GM13977 (cell line): ENCODE measurements around the gene PLA2G3.
"Not testable (repeated sequence)": the region's sequence is repeated elsewhere in the genome, so short reads cannot be mapped to it uniquely, and the experiment has no call there.

Experiments
- DNase-seq: peaks from one replicate; pipeline ENCODE4 v3.0.0; 2012; ENCODE audit warnings: low spot score
- in situ Hi-C: fragments of 300-500 bp; cut with MboI; formaldehyde crosslinking; loops from one replicate; pipeline ENCODE4 v1.12.0; 2022; ENCODE audit warnings: low sequenced_read_pairs, low pct_unique_long_range_greater_than_20kb, mixed read lengths, inconsistent platforms; ENCODE audit not compliant: unreplicated experiment
- TF ChIP-seq, protein P1 (sequence below): IDR thresholded peaks from 2 replicates; pipeline ENCODE4 v1.5.1; 2012; ENCODE audit warnings: mild to moderate bottlenecking, control low read depth; ENCODE audit not compliant: insufficient read depth; ENCODE audit errors: extremely low read depth, missing control alignments

The PLA2G3 gene

DNA sequence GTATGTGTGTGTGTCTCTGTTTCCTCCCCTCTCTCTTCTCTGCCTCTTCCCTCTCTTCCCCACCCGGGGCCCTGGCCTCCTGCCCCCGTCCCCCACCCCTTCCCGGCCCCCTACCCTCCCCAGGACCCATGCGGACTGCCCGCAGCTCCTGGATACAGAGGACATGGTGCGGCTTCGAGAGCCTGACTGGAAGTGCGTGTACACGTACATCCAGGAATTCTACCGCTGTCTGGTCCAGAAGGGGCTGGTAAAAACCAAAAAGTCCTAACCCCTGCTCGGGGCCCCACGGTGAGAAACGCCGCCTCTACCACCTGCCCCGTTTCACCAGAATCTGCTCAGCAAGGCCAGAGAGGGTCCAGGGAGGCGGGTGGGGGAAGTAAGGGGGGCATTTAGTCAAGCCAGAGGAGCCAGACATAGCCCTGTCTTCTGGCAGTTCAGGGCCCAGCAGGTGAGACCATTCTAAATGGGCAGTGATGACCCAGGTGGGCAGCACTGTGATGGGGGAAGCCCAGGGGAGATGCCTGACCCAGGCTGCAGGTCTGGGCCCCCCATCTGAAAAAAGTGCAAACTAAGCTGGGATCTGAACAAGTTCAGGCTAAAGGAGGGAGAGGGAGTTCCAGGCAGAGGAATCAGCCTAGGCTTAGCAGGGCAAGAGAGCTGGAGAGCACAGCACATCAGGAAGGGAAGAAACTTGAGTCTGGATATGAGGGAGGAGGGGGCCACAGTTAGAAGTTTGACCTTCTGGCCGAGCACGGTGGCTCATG is 39.4 kb downstream of the PLA2G3 start:
- no peak for DNase-seq
- TF ChIP-seq, protein P1, sequence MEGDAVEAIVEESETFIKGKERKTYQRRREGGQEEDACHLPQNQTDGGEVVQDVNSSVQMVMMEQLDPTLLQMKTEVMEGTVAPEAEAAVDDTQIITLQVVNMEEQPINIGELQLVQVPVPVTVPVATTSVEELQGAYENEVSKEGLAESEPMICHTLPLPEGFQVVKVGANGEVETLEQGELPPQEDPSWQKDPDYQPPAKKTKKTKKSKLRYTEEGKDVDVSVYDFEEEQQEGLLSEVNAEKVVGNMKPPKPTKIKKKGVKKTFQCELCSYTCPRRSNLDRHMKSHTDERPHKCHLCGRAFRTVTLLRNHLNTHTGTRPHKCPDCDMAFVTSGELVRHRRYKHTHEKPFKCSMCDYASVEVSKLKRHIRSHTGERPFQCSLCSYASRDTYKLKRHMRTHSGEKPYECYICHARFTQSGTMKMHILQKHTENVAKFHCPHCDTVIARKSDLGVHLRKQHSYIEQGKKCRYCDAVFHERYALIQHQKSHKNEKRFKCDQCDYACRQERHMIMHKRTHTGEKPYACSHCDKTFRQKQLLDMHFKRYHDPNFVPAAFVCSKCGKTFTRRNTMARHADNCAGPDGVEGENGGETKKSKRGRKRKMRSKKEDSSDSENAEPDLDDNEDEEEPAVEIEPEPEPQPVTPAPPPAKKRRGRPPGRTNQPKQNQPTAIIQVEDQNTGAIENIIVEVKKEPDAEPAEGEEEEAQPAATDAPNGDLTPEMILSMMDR, result no peak
- in situ Hi-C loops, result no loop called here

DNA sequence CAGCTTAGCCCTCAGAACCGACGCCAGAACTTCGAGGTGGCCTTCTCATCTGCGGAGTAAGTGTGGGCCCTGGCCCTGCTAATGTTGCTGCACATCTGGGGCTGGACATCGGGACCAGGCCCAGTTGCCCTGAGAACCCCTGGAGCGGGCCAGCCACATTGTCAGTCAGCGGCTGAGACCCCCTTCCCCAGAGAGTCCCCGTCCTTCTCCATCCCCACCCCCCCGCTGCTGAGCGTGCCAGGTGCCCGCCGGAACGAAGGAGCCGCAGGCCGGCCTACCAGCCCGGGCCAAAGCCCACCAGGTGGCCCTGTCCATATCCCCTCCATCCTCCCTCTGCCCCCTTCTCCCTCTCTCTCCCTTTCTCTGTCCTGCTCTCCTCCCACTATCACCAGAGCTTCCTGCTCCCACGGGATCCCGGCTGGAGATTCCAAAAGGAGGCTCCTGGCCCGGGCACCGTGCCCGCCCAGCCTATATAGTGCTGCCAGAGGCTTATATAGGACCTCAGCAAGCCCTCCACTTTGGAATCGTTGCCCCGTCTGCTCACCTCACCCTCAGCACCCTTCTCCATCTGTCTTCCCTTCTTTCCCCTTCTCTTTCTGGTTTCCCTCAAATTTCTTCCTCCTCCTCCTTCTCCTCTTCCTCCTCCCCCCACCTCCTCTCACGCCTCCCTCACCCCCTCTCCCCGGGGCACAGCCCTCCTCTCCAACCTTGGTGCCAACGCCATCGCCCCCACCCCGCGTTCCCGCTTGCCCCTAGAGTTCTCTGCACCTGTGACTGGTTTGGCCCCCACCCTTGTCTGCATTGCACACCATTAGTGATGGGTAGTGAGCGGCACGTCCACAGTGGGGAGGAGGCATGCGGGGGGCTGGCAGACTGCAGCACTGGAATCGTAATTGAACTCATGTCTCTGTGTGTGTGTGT is 40.2 kb downstream of the PLA2G3 start:
- in situ Hi-C loops, result no loop called here
- TF ChIP-seq, protein P1, result no peak
- DNase-seq, result no peak

- TF ChIP-seq, protein P1, result no peak
- DNase-seq, result no peak
- in situ Hi-C loops, result no loop called here
These were observed 40.9 kb downstream of the PLA2G3 start for GRCh38 chr22:31099386-31099785.

GRCh38 chr22:31098632-31099110 is 41.6 kb downstream of the PLA2G3 start:
- TF ChIP-seq, protein P1, result no peak
- in situ Hi-C loops, result no loop called here
- no peak for DNase-seq

GRCh38 chr22:31097941-31098631 is 42.2 kb downstream of the PLA2G3 start:
- DNase-seq, result no peak
- TF ChIP-seq, protein P1, result no peak
- in situ Hi-C loops, result no loop called here

- in situ Hi-C loops, DNase-seq: not testable (repeated sequence)
These were observed 42.8 kb downstream of the PLA2G3 start for GRCh38 chr22:31097539-31097938.
